ENCODE measurements around the gene KRTAP19-4. TPM values are rescaled to one million over a fixed set of nuclear protein-coding genes. Genes with fewer than 3 reads are reported as not detected.

Gene KRTAP19-4
- total RNA-seq = not detected

GRCh38 chr21:30497065-30497464 is at the start of gene KRTAP19-4:
TSS of gene KRTAP19-4 (minus strand) at chr21:30497165. CDS start at chr21:30497110, 55 bp downstream.

GRCh38 chr21:30541764-30542163 is 44.8 kb upstream of the KRTAP19-4 start, which contains the start of gene KRTAP19-6:
TSS of gene KRTAP19-6 (minus strand) at chr21:30541864. CDS start at chr21:30541833, 31 bp downstream.

GRCh38 chr21:30502041-30502440 is 5.1 kb upstream of the KRTAP19-4 start, which contains the start of gene KRTAP19-5:
TSS of gene KRTAP19-5 (minus strand) at chr21:30502141. CDS start at chr21:30502090, 51 bp downstream.

GRCh38 chr21:30491963-30492428 is 5.0 kb downstream of the KRTAP19-4 start, which contains the start of gene KRTAP19-3:
TSS of gene KRTAP19-3 (minus strand) at chr21:30492013. CDS start at chr21:30491957, 56 bp downstream.

GRCh38 chr21:30487336-30487735 is 9.6 kb downstream of the KRTAP19-4 start, which contains the start of gene KRTAP19-2:
TSS of gene KRTAP19-2 (minus strand) at chr21:30487436. CDS start at chr21:30487348, 88 bp downstream.

GRCh38 chr21:30480145-30480544 is 16.8 kb downstream of the KRTAP19-4 start, which contains the start of gene KRTAP19-1:
TSS of gene KRTAP19-1 (minus strand) at chr21:30480367. CDS start at chr21:30480317, 50 bp downstream.

Small RNA genes lying within 50 kb of the gene (small RNA-seq; reads per million reads assigned to genes)
- gene AP000567.1 = not detected
- gene KRTAP19-10P = not detected
- gene KRTAP19-11P = not detected
- not detected for gene KRTAP19-9P

Other genes starting within 250 kb of the KRTAP19-4 start
- not detected for gene KRTAP24-1, start 214.2 kb downstream of the KRTAP19-4 start, total RNA-seq
- not detected for gene KRTAP25-1, start 207.7 kb downstream of the KRTAP19-4 start, total RNA-seq
- gene KRTAP26-1, start 176.8 kb downstream of the KRTAP19-4 start, total RNA-seq = not detected
- gene KRTAP27-1, start 159.5 kb downstream of the KRTAP19-4 start, total RNA-seq = not detected
- gene KRTAP23-1, start 148.6 kb downstream of the KRTAP19-4 start, total RNA-seq = not detected
- not detected for gene KRTAP13-2, start 124.9 kb downstream of the KRTAP19-4 start, total RNA-seq
- not detected for gene KRTAP13-1, start 101.1 kb downstream of the KRTAP19-4 start, total RNA-seq
- gene KRTAP13-3, start 71.2 kb downstream of the KRTAP19-4 start, total RNA-seq = not detected
- gene KRTAP13-4, start 66.9 kb downstream of the KRTAP19-4 start, total RNA-seq = not detected
- not detected for gene KRTAP15-1, start 56.9 kb downstream of the KRTAP19-4 start, total RNA-seq
- not detected for gene KRTAP19-1, start 16.8 kb downstream of the KRTAP19-4 start, total RNA-seq
- not detected for gene KRTAP19-2, start 9.7 kb downstream of the KRTAP19-4 start, total RNA-seq
- gene KRTAP19-3, start 5.2 kb downstream of the KRTAP19-4 start, total RNA-seq = not detected
- gene KRTAP19-5, start 5.0 kb upstream of the KRTAP19-4 start, total RNA-seq = not detected
- not detected for gene KRTAP19-6, start 44.7 kb upstream of the KRTAP19-4 start, total RNA-seq
- gene KRTAP19-7, start 64.1 kb upstream of the KRTAP19-4 start, total RNA-seq = not detected
- gene KRTAP22-2, start 93.2 kb upstream of the KRTAP19-4 start, total RNA-seq = not detected
- gene KRTAP6-3, start 95.3 kb upstream of the KRTAP19-4 start, total RNA-seq = not detected
- gene KRTAP6-2, start 101.7 kb upstream of the KRTAP19-4 start, total RNA-seq = not detected
- gene KRTAP22-1, start 103.9 kb upstream of the KRTAP19-4 start, total RNA-seq = not detected
- not detected for gene KRTAP6-1, start 116.8 kb upstream of the KRTAP19-4 start, total RNA-seq
- not detected for gene KRTAP20-1, start 119.3 kb upstream of the KRTAP19-4 start, total RNA-seq
- gene KRTAP20-4, start 123.5 kb upstream of the KRTAP19-4 start, total RNA-seq = not detected
- gene KRTAP20-2, start 138.0 kb upstream of the KRTAP19-4 start, total RNA-seq = not detected
- gene KRTAP20-3, start 145.7 kb upstream of the KRTAP19-4 start, total RNA-seq = not detected
- gene KRTAP21-3, start 221.6 kb upstream of the KRTAP19-4 start, total RNA-seq = not detected